CD14-positive monocyte (primary cell): ENCODE results near the gene ATP10D. TPM values are rescaled to one million over a fixed set of nuclear protein-coding genes. Genes with fewer than 3 reads are reported as not detected.

Experiments used
- DNase-seq, 3 donors: peaks; one replicate each; pipeline ENCODE4 v3.0.0-alpha.2; 2011 to 2022
- H2AFZ ChIP-seq: 2 replicates; pipeline ENCODE4 v1.6.0; 2012; ENCODE audit warnings: mild to moderate bottlenecking, low read depth, low read length, inconsistent platforms; ENCODE audit not compliant: insufficient read depth, poor library complexity, severe bottlenecking
- H3K27ac ChIP-seq, 2 donors: 1 replicate in 1 of 2; 2 replicates in 1 of 2; pipeline ENCODE4 v1.5.1; 2012 to 2013; ENCODE audit warnings: low read length in 2 of 2, control low read depth in 1 of 2, inconsistent platforms in 1 of 2, low read depth in 1 of 2, mild to moderate bottlenecking in 1 of 2
- H3K27me3 ChIP-seq, 2 donors: one replicate each; pipeline versions ENCODE4 v1.6.0 to v1.6.1; 2011 to 2013; ENCODE audit warnings: low read length in 2 of 2; ENCODE audit not compliant: control insufficient read depth in 2 of 2, insufficient read depth in 2 of 2
- H3K36me3 ChIP-seq, 2 donors: replicated peaks in 1 of 2; 1 replicate in 1 of 2; 2 replicates in 1 of 2; pipeline versions ENCODE4 v1.5.1 to v1.6.1; 2012 to 2013; ENCODE audit warnings: low read length in 2 of 2, control low read depth in 1 of 2, inconsistent platforms in 1 of 2, mild to moderate bottlenecking in 1 of 2; ENCODE audit not compliant: insufficient read depth in 2 of 2, control insufficient read depth in 1 of 2
- H3K4me1 ChIP-seq, 2 donors: 1 replicate in 1 of 2; 2 replicates in 1 of 2; pipeline versions ENCODE4 v1.5.1 to v1.6.1; 2012 to 2013; ENCODE audit warnings: low read length in 2 of 2, control low read depth in 1 of 2, inconsistent platforms in 1 of 2, mild to moderate bottlenecking in 1 of 2, moderate library complexity in 1 of 2; ENCODE audit not compliant: insufficient read depth in 2 of 2, control insufficient read depth in 1 of 2
- H3K4me2 ChIP-seq: replicated peaks from 2 replicates; pipeline ENCODE3; 2012; ENCODE audit warnings: low read length, moderate library complexity, mild to moderate bottlenecking; ENCODE audit not compliant: poor library complexity, severe bottlenecking; ENCODE audit errors: extremely low read depth
- H3K4me3 ChIP-seq, 3 experiments: fragments of 200-600 bp in 1 of 3; sonication (generic) in 1 of 3; replicated peaks in 1 of 3; 1 replicate in 2 of 3; 2 replicates in 1 of 3; pipeline ENCODE4 v1.5.1; 2011 to 2013; ENCODE audit warnings: low read length in 3 of 3, mild to moderate bottlenecking in 3 of 3, control low read depth in 2 of 3, low read depth in 2 of 3, inconsistent platforms in 1 of 3, moderate library complexity in 1 of 3
- H3K79me2 ChIP-seq: 2 replicates; pipeline ENCODE4 v1.6.0; 2012; ENCODE audit warnings: mild to moderate bottlenecking, control low read depth, inconsistent platforms, low read length, moderate library complexity; ENCODE audit not compliant: insufficient read depth
- H3K9ac ChIP-seq: 2 replicates; pipeline ENCODE4 v1.6.0; 2017; ENCODE audit warnings: low read length, mild to moderate bottlenecking; ENCODE audit not compliant: insufficient read depth, poor library complexity, severe bottlenecking
- H3K9me3 ChIP-seq, 2 donors: replicated peaks in 1 of 2; 1 replicate in 1 of 2; 2 replicates in 1 of 2; pipeline versions ENCODE4 v1.5.1 to v1.6.1; 2012 to 2013; ENCODE audit warnings: low read length in 2 of 2, control low read depth in 1 of 2; ENCODE audit not compliant: control insufficient read depth in 1 of 2, insufficient read depth in 1 of 2
- H4K20me1 ChIP-seq: 2 replicates; pipeline ENCODE4 v1.6.0; 2012; ENCODE audit warnings: mild to moderate bottlenecking, low read length, control low read depth, moderate library complexity; ENCODE audit not compliant: insufficient read depth
- H3K27ac Mint-ChIP-seq, 7 donors: one replicate each; pipeline ENCODE4 v1.8.0; 2020; ENCODE audit warnings: mild to moderate bottlenecking in 7 of 7, mixed read lengths in 7 of 7, moderate library complexity in 6 of 7, inconsistent platforms in 2 of 7
- H3K27me3 Mint-ChIP-seq, 3 donors: one replicate each; pipeline ENCODE4 v1.8.0; 2021 to 2022; ENCODE audit warnings: low read depth in 3 of 3, mild to moderate bottlenecking in 3 of 3, mixed read lengths in 3 of 3, moderate library complexity in 3 of 3, inconsistent platforms in 1 of 3
- H3K36me3 Mint-ChIP-seq, 2 donors: one replicate each; pipeline ENCODE4 v1.8.0; 2020; ENCODE audit warnings: mixed read lengths in 2 of 2, inconsistent platforms in 1 of 2, mild to moderate bottlenecking in 1 of 2
- H3K4me1 Mint-ChIP-seq: one replicate; pipeline ENCODE4 v1.8.0; 2020; ENCODE audit warnings: mild to moderate bottlenecking, mixed read lengths
- H3K4me3 Mint-ChIP-seq, 2 donors: one replicate each; pipeline ENCODE4 v1.8.0; 2020; ENCODE audit warnings: mild to moderate bottlenecking in 2 of 2, mixed read lengths in 2 of 2, moderate library complexity in 1 of 2
- H3K9me3 Mint-ChIP-seq, 7 donors: one replicate each; pipeline ENCODE4 v1.8.0; 2020 to 2022; ENCODE audit warnings: mixed read lengths in 7 of 7, mild to moderate bottlenecking in 6 of 7, moderate library complexity in 6 of 7, inconsistent platforms in 2 of 7
- WGBS: methylation state at CpG from one replicate; pipeline ENCODE4 v1.1.5; 2013; ENCODE audit warnings: missing lambda C conversion rate; ENCODE audit not compliant: insufficient coverage; 5-methylcytosine and 5-hydroxymethylcytosine counted together
- intact Hi-C, 2 donors: fragments of 100-400 bp; cut with micrococcal nuclease; formaldehyde crosslinking; loops; one replicate each; pipeline versions ENCODE4 v1.15.0 to v1.15.1; 2023
- polyA plus RNA-seq, 3 donors: library from polyadenylated mRNA; depleted of rRNA in 1 of 3; unstranded in 2 of 3; stranded (reverse) in 1 of 3; fragments of 300-500 nt in 2 of 3; fragments of >200 nt in 1 of 3; fragmentation: Illumina TruSeq in 2 of 3; gene quantifications; 1 replicate in 2 of 3; 2 replicates in 1 of 3; pipeline ENCODE4 v1.2.3, GENCODE V29; 2012 to 2021
- TF ChIP-seq, protein P1 (sequence below): fragments of 200-600 bp; IDR thresholded peaks from one replicate; pipeline ENCODE4 v1.8.0; 2022; ENCODE audit warnings: antibody characterized with exemption, mild to moderate bottlenecking

Gene ATP10D
- polyA plus RNA-seq, 3 donors: 8.4 to 16.9 (median 14.1) TPM

DNA sequence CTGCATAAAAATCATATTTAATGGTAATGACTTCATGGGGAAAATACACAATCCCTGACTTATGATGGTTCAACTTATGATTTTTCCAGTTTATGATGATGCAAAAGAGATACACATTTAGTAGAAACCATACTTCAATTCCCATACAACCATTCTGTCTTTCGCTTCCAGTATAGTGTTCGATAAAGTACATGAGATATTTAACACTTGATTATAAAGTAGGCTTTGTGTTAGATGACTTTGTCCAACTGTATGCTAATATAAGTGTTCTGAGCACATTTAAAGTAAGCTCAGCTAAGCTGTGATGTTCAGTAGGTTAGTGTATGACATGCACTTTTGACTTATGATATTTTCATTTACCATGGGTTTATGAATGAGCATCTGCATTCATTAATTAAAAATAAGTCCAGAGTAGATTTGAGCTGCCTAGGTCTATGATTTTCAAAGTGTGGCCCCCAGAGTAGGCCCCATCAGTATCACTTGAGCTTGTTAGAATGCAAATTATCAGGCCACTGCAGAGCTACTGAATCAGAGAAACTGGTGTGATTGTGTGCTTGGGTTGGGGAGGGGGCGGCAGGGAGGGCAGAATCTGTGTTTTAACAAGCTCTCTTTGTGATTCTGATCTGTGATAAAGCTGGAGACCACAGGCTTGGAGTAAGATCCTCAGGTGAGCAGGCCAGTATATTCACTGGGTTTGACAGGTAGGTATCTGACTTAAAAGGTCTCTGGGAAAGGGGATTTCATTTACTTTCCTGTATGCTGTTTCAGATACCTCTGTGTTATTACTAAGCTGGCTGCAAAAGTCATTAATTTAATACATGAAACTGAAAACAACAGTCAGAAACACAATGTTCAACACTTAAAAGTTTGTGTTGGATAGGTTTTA lies 8.4 kb downstream of the ATP10D start:
- no peaks in the 10 kb centered on the region for H3K27me3 ChIP-seq
- TF ChIP-seq, protein P1, sequence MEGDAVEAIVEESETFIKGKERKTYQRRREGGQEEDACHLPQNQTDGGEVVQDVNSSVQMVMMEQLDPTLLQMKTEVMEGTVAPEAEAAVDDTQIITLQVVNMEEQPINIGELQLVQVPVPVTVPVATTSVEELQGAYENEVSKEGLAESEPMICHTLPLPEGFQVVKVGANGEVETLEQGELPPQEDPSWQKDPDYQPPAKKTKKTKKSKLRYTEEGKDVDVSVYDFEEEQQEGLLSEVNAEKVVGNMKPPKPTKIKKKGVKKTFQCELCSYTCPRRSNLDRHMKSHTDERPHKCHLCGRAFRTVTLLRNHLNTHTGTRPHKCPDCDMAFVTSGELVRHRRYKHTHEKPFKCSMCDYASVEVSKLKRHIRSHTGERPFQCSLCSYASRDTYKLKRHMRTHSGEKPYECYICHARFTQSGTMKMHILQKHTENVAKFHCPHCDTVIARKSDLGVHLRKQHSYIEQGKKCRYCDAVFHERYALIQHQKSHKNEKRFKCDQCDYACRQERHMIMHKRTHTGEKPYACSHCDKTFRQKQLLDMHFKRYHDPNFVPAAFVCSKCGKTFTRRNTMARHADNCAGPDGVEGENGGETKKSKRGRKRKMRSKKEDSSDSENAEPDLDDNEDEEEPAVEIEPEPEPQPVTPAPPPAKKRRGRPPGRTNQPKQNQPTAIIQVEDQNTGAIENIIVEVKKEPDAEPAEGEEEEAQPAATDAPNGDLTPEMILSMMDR: no peak
- H3K9me3 ChIP-seq: peaks cover 0 to 3% of the 10 kb centered on the region in 2 donors
- H3K36me3 ChIP-seq: peaks cover 0 to 4% of the 10 kb centered on the region in 2 donors
- no peak for DNase-seq
- H3K4me2 ChIP-seq: no peak overlapping the region
- no peak overlapping the region for H3K4me3 ChIP-seq
- H2AFZ ChIP-seq: no peak overlapping the region
- no peak overlapping the region for H3K27ac ChIP-seq
- peaks cover 1 to 13% of the 10 kb centered on the region in 2 donors for H3K4me1 ChIP-seq
- peaks cover 21% of the 10 kb centered on the region for H3K4me1 Mint-ChIP-seq
- intact Hi-C loops: no loop called here
- H3K9me3 Mint-ChIP-seq: no peaks in the 10 kb centered on the region
- no peak overlapping the region for H3K9ac ChIP-seq
- H3K4me3 Mint-ChIP-seq: no peak overlapping the region
- H3K79me2 ChIP-seq: peaks cover 66% of the 10 kb centered on the region
- peaks cover 24% of the 10 kb centered on the region for H4K20me1 ChIP-seq
- 100% methylated on average over 1 of the region's 3 CpGs for WGBS
- peaks cover 19 to 20% of the 10 kb centered on the region in 2 donors for H3K36me3 Mint-ChIP-seq
- H3K27me3 Mint-ChIP-seq: no peaks in the 10 kb centered on the region
- H3K27ac Mint-ChIP-seq: no peak overlapping the region

DNA sequence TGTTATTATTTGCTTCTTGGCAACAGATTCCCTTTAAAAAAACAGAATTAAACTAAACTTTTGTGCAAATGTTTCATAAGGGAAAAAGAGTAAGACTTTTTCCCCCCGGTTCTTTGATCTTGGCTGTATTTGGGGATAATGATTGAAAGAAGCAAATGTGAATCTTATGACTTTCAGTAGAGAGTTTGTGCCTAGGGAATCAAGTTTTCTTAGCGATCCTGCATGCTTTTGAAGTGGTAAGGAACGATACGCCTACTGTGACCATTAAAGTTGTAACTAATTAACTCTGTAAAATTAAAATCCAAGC lies 9.0 kb downstream of the ATP10D start:
- Mint-ChIP-seq H3K9me3 (no peaks in the 10 kb centered on the region), H3K4me1 (peaks cover 18% of the 10 kb centered on the region), H3K36me3 (peaks cover 18 to 19% of the 10 kb centered on the region in 2 donors), H3K27me3 (no peaks in the 10 kb centered on the region), H3K27ac (no peak overlapping the region), H3K4me3 (no peak overlapping the region)
- no peak overlapping the region for H3K4me2 ChIP-seq
- H3K4me3 ChIP-seq: no peak overlapping the region
- H3K79me2 ChIP-seq: peaks cover 66% of the 10 kb centered on the region
- H3K9me3 ChIP-seq: no peaks in the 10 kb centered on the region
- WGBS: no CpG with 5 or more reads among the region's 4 CpGs
- no peak overlapping the region for H3K9ac ChIP-seq
- no peak for DNase-seq
- intact Hi-C loops: no loop called here
- no peaks in the 10 kb centered on the region for H3K27me3 ChIP-seq
- H3K4me1 ChIP-seq: peaks cover 7 to 18% of the 10 kb centered on the region in 2 donors
- TF ChIP-seq, protein P1: no peak
- no peak overlapping the region for H3K27ac ChIP-seq
- H2AFZ ChIP-seq: no peak overlapping the region
- H4K20me1 ChIP-seq: peaks cover 24% of the 10 kb centered on the region
- peaks cover 0 to 4% of the 10 kb centered on the region in 2 donors for H3K36me3 ChIP-seq
